Ishikawa (cell line): ENCODE data around the gene AP3S2.

Experiments used
- CEBPB ChIP-seq: IDR thresholded peaks from 2 replicates; pipeline ENCODE4 v1.6.1; 2012
- CREB1 ChIP-seq: IDR thresholded peaks from 2 replicates; pipeline ENCODE4 v1.6.1; 2012; ENCODE audit warnings: low read depth
- EGR1 ChIP-seq: IDR thresholded peaks from 2 replicates; pipeline ENCODE4 v1.6.1; 2012
- EP300 ChIP-seq: IDR thresholded peaks from 2 replicates; pipeline ENCODE4 v1.6.1; 2012; ENCODE audit warnings: borderline replicate concordance
- FOXM1 ChIP-seq: IDR thresholded peaks from 2 replicates; pipeline ENCODE4 v1.6.1; 2012; ENCODE audit warnings: low read depth, borderline replicate concordance
- NFIC ChIP-seq: IDR thresholded peaks from 2 replicates; pipeline ENCODE4 v1.6.1; 2012
- RAD21 ChIP-seq: IDR thresholded peaks from 2 replicates; pipeline ENCODE4 v1.6.1; 2012; ENCODE audit warnings: low read depth
- TAF1 ChIP-seq: IDR thresholded peaks from 2 replicates; pipeline ENCODE4 v1.6.1; 2012; ENCODE audit warnings: low read depth, mild to moderate bottlenecking
- TCF12 ChIP-seq: IDR thresholded peaks from 2 replicates; pipeline ENCODE4 v1.6.1; 2012; ENCODE audit warnings: low read depth
- TEAD4 ChIP-seq: IDR thresholded peaks from 2 replicates; pipeline ENCODE4 v1.6.1; 2012
- YY1 ChIP-seq: IDR thresholded peaks from 2 replicates; pipeline ENCODE4 v1.6.1; 2012; ENCODE audit warnings: low read depth
- ZBTB7A ChIP-seq: IDR thresholded peaks from 2 replicates; pipeline ENCODE4 v1.6.1; 2012; ENCODE audit warnings: low read depth
- TF ChIP-seq, protein P1 (sequence below): IDR thresholded peaks from 2 replicates; pipeline ENCODE4 v1.6.1; 2012
- TF ChIP-seq, protein P2 (sequence below): IDR thresholded peaks from 2 replicates; pipeline ENCODE4 v1.6.1; 2012; ENCODE audit warnings: low read depth, mild to moderate bottlenecking
- TF ChIP-seq, protein P3 (sequence below): IDR thresholded peaks from 2 replicates; pipeline ENCODE4 v1.6.1; 2012

Gene AP3S2

DNA sequence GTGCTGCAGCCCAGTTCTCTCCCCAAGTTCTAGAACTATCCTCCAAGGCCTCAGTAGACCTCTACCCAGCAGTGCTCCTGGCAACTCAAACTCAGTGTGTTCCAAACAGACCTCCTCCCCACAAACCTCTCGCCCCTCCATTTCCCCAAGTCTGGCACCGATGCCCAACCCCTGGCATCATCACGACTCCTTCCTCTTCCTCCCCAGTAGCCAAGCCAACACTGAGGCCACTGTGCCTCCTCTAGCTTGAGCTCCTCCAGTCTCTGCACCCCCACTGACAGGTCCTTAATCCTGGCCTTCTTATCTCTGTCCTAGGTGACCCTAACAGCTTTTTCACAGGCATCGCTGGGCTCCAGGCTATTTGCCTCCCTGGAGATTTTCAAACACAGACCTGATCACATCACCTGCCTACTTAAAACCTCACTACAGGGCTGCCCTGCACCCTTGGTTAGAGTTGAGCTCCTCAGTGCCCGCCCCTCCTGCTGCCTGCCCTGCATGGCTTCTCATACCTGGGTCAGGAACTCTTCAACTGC is 12.1 kb upstream of the AP3S2 start:
- TF ChIP-seq FOXM1 (no peak), TCF12 (no peak)

DNA sequence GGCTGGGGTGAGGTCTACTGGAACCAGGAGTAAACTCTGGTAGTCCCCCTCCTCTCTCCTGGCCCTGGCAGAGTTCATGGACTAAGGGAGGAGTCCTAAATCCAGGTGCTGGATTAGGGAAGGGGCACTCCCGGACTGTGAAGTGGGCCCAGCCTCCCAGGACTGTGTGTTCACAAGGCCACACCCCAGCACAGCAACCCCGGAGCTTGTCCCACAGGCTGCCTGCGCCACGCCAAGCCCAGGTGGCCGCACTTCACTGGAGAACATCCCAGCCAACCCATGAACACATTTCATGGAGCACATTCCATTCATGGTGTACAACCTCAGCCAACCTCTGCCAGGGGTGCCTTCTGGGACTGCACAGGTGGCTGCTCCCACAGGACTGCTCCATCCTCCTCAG is 10.7 kb upstream of the AP3S2 start:
- TF ChIP-seq, protein P1, sequence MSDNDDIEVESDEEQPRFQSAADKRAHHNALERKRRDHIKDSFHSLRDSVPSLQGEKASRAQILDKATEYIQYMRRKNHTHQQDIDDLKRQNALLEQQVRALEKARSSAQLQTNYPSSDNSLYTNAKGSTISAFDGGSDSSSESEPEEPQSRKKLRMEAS: no peak
- TF ChIP-seq TAF1 (no peak), YY1 (no peak), RAD21 (no peak), EP300 (no peak), NFIC (no peak), TCF12 (no peak), CREB1 (no peak), TEAD4 (no peak), FOXM1 (no peak), ZBTB7A (no peak), CEBPB (no peak), EGR1 (no peak)
- TF ChIP-seq, protein P2, sequence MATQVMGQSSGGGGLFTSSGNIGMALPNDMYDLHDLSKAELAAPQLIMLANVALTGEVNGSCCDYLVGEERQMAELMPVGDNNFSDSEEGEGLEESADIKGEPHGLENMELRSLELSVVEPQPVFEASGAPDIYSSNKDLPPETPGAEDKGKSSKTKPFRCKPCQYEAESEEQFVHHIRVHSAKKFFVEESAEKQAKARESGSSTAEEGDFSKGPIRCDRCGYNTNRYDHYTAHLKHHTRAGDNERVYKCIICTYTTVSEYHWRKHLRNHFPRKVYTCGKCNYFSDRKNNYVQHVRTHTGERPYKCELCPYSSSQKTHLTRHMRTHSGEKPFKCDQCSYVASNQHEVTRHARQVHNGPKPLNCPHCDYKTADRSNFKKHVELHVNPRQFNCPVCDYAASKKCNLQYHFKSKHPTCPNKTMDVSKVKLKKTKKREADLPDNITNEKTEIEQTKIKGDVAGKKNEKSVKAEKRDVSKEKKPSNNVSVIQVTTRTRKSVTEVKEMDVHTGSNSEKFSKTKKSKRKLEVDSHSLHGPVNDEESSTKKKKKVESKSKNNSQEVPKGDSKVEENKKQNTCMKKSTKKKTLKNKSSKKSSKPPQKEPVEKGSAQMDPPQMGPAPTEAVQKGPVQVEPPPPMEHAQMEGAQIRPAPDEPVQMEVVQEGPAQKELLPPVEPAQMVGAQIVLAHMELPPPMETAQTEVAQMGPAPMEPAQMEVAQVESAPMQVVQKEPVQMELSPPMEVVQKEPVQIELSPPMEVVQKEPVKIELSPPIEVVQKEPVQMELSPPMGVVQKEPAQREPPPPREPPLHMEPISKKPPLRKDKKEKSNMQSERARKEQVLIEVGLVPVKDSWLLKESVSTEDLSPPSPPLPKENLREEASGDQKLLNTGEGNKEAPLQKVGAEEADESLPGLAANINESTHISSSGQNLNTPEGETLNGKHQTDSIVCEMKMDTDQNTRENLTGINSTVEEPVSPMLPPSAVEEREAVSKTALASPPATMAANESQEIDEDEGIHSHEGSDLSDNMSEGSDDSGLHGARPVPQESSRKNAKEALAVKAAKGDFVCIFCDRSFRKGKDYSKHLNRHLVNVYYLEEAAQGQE: no peak
- TF ChIP-seq, protein P3, sequence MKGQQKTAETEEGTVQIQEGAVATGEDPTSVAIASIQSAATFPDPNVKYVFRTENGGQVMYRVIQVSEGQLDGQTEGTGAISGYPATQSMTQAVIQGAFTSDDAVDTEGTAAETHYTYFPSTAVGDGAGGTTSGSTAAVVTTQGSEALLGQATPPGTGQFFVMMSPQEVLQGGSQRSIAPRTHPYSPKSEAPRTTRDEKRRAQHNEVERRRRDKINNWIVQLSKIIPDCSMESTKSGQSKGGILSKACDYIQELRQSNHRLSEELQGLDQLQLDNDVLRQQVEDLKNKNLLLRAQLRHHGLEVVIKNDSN: no peak

DNA sequence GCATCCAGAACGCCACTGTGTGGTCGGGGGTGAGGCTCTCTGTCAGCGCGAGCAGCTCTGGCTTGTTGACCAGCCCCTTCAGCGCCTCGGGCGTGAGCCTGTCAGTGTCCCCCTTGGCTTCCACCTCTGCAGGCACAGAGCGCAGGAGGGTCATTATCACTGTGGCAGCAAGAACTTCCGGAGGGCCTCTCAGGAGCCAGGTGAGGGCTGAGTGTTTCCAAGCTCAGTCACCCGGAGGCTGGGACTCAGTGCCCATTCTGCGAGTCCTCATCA is 10.0 kb upstream of the AP3S2 start:
- TF ChIP-seq CEBPB (no peak), YY1 (no peak), ZBTB7A (no peak), TAF1 (no peak)

DNA sequence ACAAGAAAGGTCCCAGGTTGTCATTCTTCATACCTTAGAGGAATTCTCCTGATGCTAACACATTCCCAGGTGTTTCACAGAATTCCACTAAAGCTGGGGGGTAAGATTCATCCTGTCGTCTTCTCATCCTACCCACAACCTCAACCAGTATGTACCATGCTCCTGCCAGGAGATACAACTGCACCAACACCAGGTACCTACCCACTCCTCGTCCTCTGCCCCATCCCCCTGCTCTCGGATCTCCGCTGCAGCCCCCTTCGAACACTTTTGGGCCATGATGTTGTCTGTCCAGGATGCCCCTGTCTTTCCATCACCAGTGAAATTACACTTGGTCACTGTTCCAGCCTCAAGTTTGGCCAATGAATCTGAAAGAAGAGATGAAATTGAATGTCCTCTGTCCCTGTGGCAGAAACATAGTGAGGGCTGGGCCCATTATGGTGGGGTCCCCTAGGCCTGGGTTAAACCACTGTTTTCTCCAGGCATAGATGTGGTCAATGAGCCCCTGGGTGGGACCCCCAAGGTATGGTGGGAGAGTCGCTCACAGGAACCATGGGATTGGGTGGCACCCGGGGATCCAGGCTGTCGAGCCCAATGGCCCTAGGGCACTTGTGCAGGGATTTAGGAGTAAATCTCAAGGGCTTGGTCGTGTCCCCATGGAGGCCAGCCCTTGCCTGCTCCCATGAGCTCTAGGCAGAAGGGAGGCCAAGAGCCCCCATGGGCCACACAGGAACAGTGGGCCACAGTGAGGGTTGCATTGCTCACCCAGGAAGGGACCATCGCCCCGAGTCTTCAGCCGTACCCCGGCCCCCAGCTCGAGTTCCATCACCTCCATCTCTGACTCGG is 9.4 kb upstream of the AP3S2 start:
- TF ChIP-seq, protein P3: no peak
- TF ChIP-seq YY1 (no peak), CEBPB (no peak)
- TF ChIP-seq, protein P2: no peak

DNA sequence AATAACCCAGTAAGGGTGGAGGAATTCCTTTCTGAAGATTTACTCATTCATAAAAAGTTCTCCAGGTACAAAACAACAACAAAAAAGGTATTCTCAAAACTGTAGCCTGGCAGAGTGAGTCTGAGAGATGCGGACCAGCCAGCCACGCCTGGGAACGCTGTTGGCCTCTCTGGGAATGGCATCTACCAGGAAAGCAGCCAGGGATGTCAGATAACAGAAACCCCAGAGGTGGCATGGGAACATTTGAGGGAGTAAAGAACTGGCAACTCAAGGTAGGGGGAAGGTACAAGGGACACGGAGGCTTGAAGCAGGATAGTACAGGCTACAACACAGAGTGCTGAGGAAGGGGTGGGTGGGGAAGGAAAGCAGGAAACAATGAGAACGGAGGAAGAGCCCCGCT is 7.1 kb upstream of the AP3S2 start:
- TF ChIP-seq ZBTB7A (no peak), CEBPB (no peak), EGR1 (no peak), TEAD4 (no peak), NFIC (no peak), FOXM1 (no peak), TAF1 (no peak), RAD21 (no peak), TCF12 (no peak), CREB1 (no peak), EP300 (no peak), YY1 (no peak)
- TF ChIP-seq, protein P2: no peak
- TF ChIP-seq, protein P1: no peak
- TF ChIP-seq, protein P3: no peak
